Osteoblast (primary cell): ENCODE measurements around the gene TBC1D8. TPM values are rescaled to one million over a fixed set of nuclear protein-coding genes. Genes with fewer than 3 reads are reported as not detected.

ENCODE experiments used
- DNase-seq: peaks from one replicate; pipeline ENCODE4 v3.0.0; 2011; ENCODE audit warnings: low spot score, mixed read lengths; ENCODE audit not compliant: insufficient read length; ENCODE audit errors: missing footprints
- H2AFZ ChIP-seq: 2 replicates; pipeline ENCODE4 v1.6.0; 2011; ENCODE audit warnings: mild to moderate bottlenecking, low read length
- H3K27ac ChIP-seq: 2 replicates; pipeline ENCODE4 v1.5.1; 2011; ENCODE audit warnings: mild to moderate bottlenecking, low read depth, low read length, moderate library complexity
- H3K27me3 ChIP-seq: 2 replicates; pipeline ENCODE4 v1.6.0; 2012; ENCODE audit warnings: mild to moderate bottlenecking, control low read depth, inconsistent platforms, low read length, moderate library complexity; ENCODE audit not compliant: insufficient read depth
- H3K36me3 ChIP-seq: 2 replicates; pipeline ENCODE4 v1.5.1; 2011; ENCODE audit warnings: mild to moderate bottlenecking, low read length, control low read depth, moderate library complexity; ENCODE audit not compliant: insufficient read depth
- H3K4me1 ChIP-seq: 2 replicates; pipeline ENCODE4 v1.5.1; 2011; ENCODE audit warnings: mild to moderate bottlenecking, low read length, control low read depth, moderate library complexity; ENCODE audit not compliant: insufficient read depth
- H3K4me2 ChIP-seq: 2 replicates; pipeline ENCODE4 v1.6.0; 2011; ENCODE audit warnings: mild to moderate bottlenecking, low read length; ENCODE audit not compliant: insufficient read depth
- H3K4me3 ChIP-seq: fragments of 200-600 bp; sonication (generic); 3 replicates; pipeline ENCODE4 v1.5.1; 2012; ENCODE audit warnings: mild to moderate bottlenecking, low read length, inconsistent platforms; ENCODE audit not compliant: insufficient read depth
- H3K79me2 ChIP-seq: 2 replicates; pipeline ENCODE4 v1.6.0; 2012; ENCODE audit warnings: mild to moderate bottlenecking, low read length, control low read depth, inconsistent platforms; ENCODE audit not compliant: insufficient read depth
- H3K9me3 ChIP-seq: 2 replicates; pipeline ENCODE4 v1.5.1; 2011; ENCODE audit warnings: low read depth, low read length, control low read depth
- H4K20me1 ChIP-seq: 2 replicates; pipeline ENCODE4 v1.6.0; 2012; ENCODE audit warnings: mild to moderate bottlenecking, low read length, control low read depth; ENCODE audit not compliant: insufficient read depth
- CTCF ChIP-seq: IDR thresholded peaks from 2 replicates; pipeline ENCODE4 v1.5.1; 2011; ENCODE audit warnings: mild to moderate bottlenecking, low read depth, low read length, moderate library complexity; ENCODE audit errors: extremely low read depth
- total RNA-seq: library from RNA; depleted of rRNA; stranded (reverse); fragments of >200 nt; gene quantifications from 2 replicates; pipeline ENCODE4 v1.2.3, GENCODE V29; 2012

Gene TBC1D8
- total RNA-seq, 1 donor = 13.4 TPM

GRCh38 chr2:101007415-101008345 is 143.5 kb downstream of the TBC1D8 start:
- no peaks in the 10 kb centered on the region for H3K27me3 ChIP-seq
- no peak for DNase-seq
- H3K4me1 ChIP-seq = peaks cover 23% of the 10 kb centered on the region
- peaks cover 78% of the 10 kb centered on the region for H3K36me3 ChIP-seq
- TF ChIP-seq CTCF = no peak
- H3K79me2 ChIP-seq = peaks cover 29% of the 10 kb centered on the region
- no peak overlapping the region for H2AFZ ChIP-seq
- peaks cover 33% of the 10 kb centered on the region for H4K20me1 ChIP-seq
- peak overlapping the region; percentile 27 for H3K27ac ChIP-seq
- H3K4me2 ChIP-seq = no peak overlapping the region
- no peaks in the 10 kb centered on the region for H3K9me3 ChIP-seq
- H3K4me3 ChIP-seq = no peak overlapping the region

DNA sequence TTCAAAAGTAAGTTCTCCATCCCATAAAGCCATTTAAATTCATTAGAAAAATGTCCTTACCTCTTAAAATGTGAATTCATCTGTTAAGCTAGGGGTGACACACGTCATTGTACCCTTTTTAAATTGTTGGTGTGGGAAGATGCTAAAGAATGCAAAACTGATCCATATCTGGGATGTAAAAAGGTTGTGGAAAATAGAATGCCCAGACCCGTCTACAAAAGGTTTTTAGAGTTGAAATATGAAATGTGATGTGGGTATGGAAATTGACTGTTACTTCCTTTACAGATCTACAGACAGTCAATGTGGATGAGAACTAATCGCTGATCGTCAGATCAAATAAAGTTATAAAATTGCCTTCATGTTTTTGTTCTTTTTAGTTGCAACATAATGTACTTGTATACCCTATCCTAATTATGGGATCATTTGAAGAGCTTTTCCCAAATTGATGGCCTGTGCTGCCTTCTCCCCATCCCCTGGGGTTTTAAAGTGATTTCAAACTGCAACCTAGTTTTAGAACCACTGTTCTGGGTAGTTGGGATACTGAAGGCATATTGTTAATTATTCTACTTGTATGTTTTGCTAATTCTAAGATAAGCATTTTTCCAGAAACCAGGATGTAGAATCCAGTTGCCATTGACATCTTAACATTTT is 145.0 kb downstream of the TBC1D8 start:
- Histone ChIP-seq H3K4me3 (no peak overlapping the region), H4K20me1 (peaks cover 36% of the 10 kb centered on the region), H3K27me3 (no peaks in the 10 kb centered on the region), H3K27ac (no peak overlapping the region), H3K9me3 (no peaks in the 10 kb centered on the region), H3K79me2 (peaks cover 36% of the 10 kb centered on the region), H3K4me2 (no peak overlapping the region), H3K4me1 (peaks cover 30% of the 10 kb centered on the region), H2AFZ (no peak overlapping the region), H3K36me3 (peaks cover 73% of the 10 kb centered on the region)
- DNase-seq = no peak
- no peak for TF ChIP-seq CTCF

DNA sequence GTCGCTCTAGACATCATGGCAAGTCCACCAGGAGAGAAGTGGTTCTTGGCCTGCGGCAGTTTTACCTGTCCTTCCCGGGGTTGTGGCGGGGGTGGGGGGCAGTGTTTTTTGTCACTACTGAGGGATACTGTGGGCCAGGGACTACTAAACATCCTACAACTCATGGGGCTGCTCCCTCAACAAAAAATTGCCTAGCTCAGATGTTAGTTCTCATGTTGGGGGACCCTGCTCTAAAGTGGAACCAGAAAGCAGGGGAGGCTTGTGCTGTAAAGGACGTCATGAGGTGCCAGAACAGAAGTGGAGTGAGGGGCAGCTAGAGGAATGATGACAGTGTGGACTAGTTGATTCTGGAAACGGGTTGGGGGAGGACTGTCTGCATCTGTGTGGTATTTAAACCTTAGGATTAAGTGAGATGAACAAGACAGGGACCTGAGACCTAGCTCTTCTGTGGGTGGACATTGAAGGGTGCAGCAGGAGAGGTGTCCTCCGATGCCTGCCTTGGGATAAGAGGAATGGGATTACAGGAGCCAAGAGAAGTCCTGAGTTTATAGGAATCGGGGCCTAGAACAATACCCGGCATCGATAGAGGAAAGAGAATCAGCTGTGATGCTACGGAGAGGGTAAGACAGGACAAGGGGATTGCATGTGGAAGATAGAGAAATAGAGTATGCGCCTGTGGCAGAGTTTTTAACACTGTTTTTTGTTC is 146.4 kb downstream of the TBC1D8 start:
- peaks cover 62% of the 10 kb centered on the region for H3K36me3 ChIP-seq
- H3K27me3 ChIP-seq = no peaks in the 10 kb centered on the region
- no peak for DNase-seq
- peaks cover 36% of the 10 kb centered on the region for H3K79me2 ChIP-seq
- no peak overlapping the region for H2AFZ ChIP-seq
- peak overlapping the region; percentile 96 for H3K4me2 ChIP-seq
- H4K20me1 ChIP-seq = peaks cover 36% of the 10 kb centered on the region
- peak overlapping the region; percentile 93 for H3K27ac ChIP-seq
- no peaks in the 10 kb centered on the region for H3K9me3 ChIP-seq
- TF ChIP-seq CTCF = no peak
- H3K4me1 ChIP-seq = peaks cover 30% of the 10 kb centered on the region
- peak overlapping the region; percentile 97 for H3K4me3 ChIP-seq
